Measurements from ENCODE around the gene MRPS6. TPM values are rescaled to one million over a fixed set of nuclear protein-coding genes. Genes with fewer than 3 reads are reported as not detected.

Gene MRPS6
- total RNA-seq, 1 experiment from 2014 or later, result 41.0 TPM

GRCh38 chr21:34154878-34155277 is 81.5 kb downstream of the MRPS6 start:
- Histone ChIP-seq H3K9me2 (ENCODE audit: insufficient read depth) (no peaks in the 10 kb centered on the region), H3K9me3 (ENCODE audit: insufficient read depth, low read depth) (no peaks in the 10 kb centered on the region), H3K36me3 (ENCODE audit: low read depth) (no peaks in the 10 kb centered on the region), H3K4me1 (replicated peaks; ENCODE audit: insufficient read depth) (no peaks in the 10 kb centered on the region), H3K79me2 (ENCODE audit: low read depth) (no peaks in the 10 kb centered on the region), H2AFZ (no peak overlapping the region), H3K4me2 (no peak overlapping the region), H4K20me1 (ENCODE audit: insufficient read depth) (no peaks in the 10 kb centered on the region), H3K27me3 (ENCODE audit: insufficient read depth, low read depth) (no peaks in the 10 kb centered on the region), H3K4me3 (no peak overlapping the region), H3K27ac (no peak overlapping the region), H3F3A (ENCODE audit: insufficient read depth, low read depth) (no peaks in the 10 kb centered on the region)
- intact Hi-C loops (cut with micrococcal nuclease; ENCODE audit: unreplicated experiment), result no loop called here
- ChIA-PET CTCF (no interaction called here), POLR2A (ENCODE audit: unreplicated experiment) (no interaction called here)
- no peak for TF ChIP-seq EZH2 (IDR thresholded peaks at IDR 0.05; ENCODE audit: low read depth)
- no peak for TF ChIP-seq CTCF (conservative IDR thresholded peaks at IDR 0.05)
- no peak for DNase-seq
- no TSS peak for BruUV-seq (replicated peaks)

- ChIA-PET POLR2A (ENCODE audit: unreplicated experiment) (no interaction called here), CTCF (no interaction called here)
- Histone ChIP-seq H3K9me3 (ENCODE audit: insufficient read depth, low read depth) (no peaks in the 10 kb centered on the region), H3K27ac (no peak overlapping the region), H4K20me1 (ENCODE audit: insufficient read depth) (no peaks in the 10 kb centered on the region), H3K9me2 (ENCODE audit: insufficient read depth) (no peaks in the 10 kb centered on the region), H3K36me3 (ENCODE audit: low read depth) (no peaks in the 10 kb centered on the region), H3K79me2 (ENCODE audit: low read depth) (no peaks in the 10 kb centered on the region), H3F3A (ENCODE audit: insufficient read depth, low read depth) (no peaks in the 10 kb centered on the region), H3K4me2 (no peak overlapping the region), H3K4me3 (no peak overlapping the region), H2AFZ (no peak overlapping the region), H3K4me1 (replicated peaks; ENCODE audit: insufficient read depth) (no peaks in the 10 kb centered on the region), H3K27me3 (ENCODE audit: insufficient read depth, low read depth) (no peaks in the 10 kb centered on the region)
- intact Hi-C loops (cut with micrococcal nuclease; ENCODE audit: unreplicated experiment), result no loop called here
- TF ChIP-seq CTCF (conservative IDR thresholded peaks at IDR 0.05) (no peak), EZH2 (IDR thresholded peaks at IDR 0.05; ENCODE audit: low read depth) (no peak)
- no peak for DNase-seq
- BruUV-seq (replicated peaks), result no TSS peak
These were observed 83.6 kb downstream of the MRPS6 start for GRCh38 chr21:34156957-34157356.

- H3K4me2 ChIP-seq, result no peak overlapping the region
- no peaks in the 10 kb centered on the region for H3K79me2 ChIP-seq (ENCODE audit: low read depth)
- H2AFZ ChIP-seq, result no peak overlapping the region
- no TSS peak for BruUV-seq (replicated peaks)
- no peaks in the 10 kb centered on the region for H3F3A ChIP-seq (ENCODE audit: insufficient read depth, low read depth)
- ChIA-PET CTCF (no interaction called here), POLR2A (ENCODE audit: unreplicated experiment) (no interaction called here)
- no peak overlapping the region for H3K4me3 ChIP-seq
- no peaks in the 10 kb centered on the region for H3K27me3 ChIP-seq (ENCODE audit: insufficient read depth, low read depth)
- no peaks in the 10 kb centered on the region for H3K36me3 ChIP-seq (ENCODE audit: low read depth)
- intact Hi-C loops (cut with micrococcal nuclease; ENCODE audit: unreplicated experiment), result no loop called here
- H3K27ac ChIP-seq, result no peak overlapping the region
- DNase-seq, result no peak
- H3K9me2 ChIP-seq (ENCODE audit: insufficient read depth), result no peaks in the 10 kb centered on the region
- TF ChIP-seq CTCF (conservative IDR thresholded peaks at IDR 0.05), result no peak
- TF ChIP-seq EZH2 (IDR thresholded peaks at IDR 0.05; ENCODE audit: low read depth), result no peak
- H3K4me1 ChIP-seq (replicated peaks; ENCODE audit: insufficient read depth), result no peaks in the 10 kb centered on the region
- H4K20me1 ChIP-seq (ENCODE audit: insufficient read depth), result no peaks in the 10 kb centered on the region
- no peaks in the 10 kb centered on the region for H3K9me3 ChIP-seq (ENCODE audit: insufficient read depth, low read depth)
These were observed 84.1 kb downstream of the MRPS6 start for GRCh38 chr21:34157521-34157920.

All from PC-9 (cell line).